CMK (cell line): ENCODE results near the gene CDKL5.

Experiments
- DNase-seq: peaks from one replicate; pipeline ENCODE4 v3.0.0-alpha.2; 2010; ENCODE audit warnings: low read depth

Gene CDKL5

DNA sequence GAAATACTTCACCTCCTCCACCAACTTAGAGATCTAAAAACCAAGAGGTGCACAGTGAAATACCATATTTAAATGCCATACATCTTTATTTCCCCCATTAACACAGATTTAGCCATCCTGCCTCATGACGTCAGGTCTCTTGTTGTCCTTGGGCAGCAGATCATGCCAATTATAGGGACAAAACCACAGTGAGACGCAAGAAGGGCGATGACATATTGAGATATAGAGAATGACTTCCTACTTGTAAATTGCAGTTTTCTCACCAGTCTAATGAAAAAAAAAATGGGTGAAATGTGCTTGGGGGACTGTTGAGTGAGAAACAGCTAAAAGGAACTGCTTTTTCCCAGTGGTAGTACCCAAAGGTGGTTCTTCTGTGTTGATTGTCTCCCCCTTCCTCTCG, 222.2 kb downstream of the CDKL5 start:
- no peak for DNase-seq

DNA sequence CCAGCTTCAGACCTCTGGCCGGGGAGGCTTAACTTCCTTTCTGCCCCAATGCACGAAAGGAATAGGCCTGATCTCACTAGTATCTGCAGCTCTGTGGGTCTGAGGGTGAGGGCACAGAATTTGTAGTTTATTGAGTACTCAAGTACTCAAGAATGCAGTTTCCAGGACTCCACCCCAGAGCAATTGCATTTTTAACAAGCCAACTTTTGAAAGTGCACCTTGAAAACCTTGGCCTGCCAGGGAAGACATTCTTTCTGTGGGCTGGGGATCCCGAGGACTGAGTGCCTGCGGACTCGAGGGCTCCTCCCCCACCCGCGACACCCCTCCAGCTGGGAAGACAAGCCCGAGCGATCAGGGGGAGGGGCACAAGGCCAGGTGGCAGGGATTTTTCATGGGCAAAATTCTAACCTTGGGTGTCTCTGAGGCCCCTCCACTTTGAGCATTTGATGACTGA, 224.1 kb downstream of the CDKL5 start:
- no peak for DNase-seq

DNA sequence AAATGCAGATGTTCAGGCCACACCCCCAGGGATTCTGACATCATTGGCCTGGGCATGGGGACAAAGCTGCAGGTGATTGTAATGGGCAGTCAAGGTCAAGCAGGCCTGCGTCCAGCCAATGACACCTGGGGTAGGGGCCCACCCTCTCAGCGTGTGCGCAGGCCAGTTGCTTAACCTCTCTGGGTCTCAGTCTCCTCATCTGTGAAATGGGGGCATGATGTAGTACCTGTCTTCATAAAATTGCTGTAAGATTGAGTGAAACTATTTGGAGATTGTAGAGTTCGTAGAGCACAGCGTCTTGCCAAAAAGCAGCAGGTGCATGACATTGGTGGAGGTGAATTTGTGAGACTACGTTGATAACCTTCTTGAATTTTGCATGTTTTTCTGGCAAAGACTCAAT, 225.3 kb downstream of the CDKL5 start:
- no peak for DNase-seq

DNA sequence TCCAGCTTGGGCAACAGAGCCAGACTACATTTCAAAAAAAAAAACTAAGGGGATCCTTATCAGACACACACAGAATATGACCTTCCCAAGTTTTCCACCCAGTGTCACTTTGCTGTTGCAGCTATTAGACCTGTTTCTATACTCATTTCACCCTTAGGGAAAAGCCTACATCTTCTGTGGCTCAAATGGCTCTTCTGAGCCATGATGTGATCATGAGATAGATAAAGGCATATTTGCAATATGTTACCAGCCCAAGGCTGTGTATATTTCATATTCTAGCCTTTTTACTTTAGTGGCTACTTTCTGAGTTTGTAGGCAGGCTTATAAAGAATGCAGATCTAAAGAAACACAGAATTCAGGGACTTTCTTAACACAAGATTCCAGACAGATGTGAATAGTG, 227.2 kb downstream of the CDKL5 start:
- no peak for DNase-seq

DNA sequence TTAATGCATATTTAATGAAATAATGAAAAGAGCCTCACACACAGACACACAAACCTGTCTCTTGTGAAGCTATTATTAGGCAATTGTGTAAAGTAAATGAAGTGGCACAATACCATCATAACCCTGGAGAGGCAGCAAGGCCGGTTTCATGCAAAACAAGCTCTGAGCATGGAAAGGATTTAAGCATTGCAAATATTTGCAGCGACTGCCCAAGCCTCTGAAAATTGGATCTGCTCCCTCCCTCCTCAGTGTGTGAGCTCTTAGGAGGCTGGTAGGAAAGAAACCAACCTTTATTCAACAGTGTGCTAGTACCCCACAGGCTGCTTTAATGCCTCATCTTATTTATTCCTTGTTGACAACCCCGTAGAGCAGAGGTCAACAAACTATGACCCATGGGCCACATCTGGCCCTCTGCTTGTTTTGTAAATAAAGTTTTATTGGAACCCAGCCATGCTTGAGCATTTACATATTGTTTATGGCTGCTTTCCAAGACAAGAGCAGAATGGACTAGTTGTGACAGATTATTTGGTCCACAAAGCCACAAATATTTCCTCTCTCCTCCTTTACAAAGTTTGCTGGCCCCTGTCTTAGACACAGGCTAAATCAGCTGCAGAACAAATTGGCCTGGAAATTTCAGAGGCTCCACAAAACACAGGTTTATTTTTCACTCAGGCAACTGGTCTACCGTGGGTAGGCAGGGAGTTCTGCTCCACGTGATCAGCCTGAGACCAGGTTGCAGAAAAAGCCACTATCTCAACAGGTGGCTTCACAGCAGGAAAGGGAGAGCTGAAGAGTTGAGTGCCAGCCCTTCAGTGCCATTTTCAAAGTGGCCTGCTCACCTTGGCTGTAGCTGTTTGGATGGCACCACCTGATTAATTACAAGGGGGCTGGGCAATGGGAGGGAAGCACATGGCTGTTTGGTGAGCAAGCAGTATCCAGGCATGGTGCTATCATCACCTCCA, 229.7 kb downstream of the CDKL5 start:
- DNase-seq = no peak

DNA sequence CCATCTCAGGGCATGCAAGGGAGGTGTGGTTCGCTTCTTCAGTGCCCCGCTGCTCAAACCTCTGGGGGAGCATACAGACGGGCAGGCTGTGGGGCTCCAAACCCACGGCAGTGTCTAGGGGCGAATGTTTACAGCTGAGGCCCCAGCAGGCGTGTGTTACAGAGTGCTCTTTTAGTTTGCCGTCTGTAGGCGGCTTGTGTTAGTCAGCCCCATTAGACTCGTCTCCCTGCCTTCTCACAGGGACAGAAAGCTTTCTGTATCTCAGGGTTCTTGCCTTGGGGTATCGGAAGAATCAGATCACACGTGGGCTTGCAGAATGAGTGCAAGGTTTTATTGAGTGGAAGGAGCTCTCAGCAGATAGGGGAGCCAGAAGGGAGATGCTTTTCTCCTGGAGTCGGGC, 235.9 kb downstream of the CDKL5 start:
- no peak for DNase-seq

DNA sequence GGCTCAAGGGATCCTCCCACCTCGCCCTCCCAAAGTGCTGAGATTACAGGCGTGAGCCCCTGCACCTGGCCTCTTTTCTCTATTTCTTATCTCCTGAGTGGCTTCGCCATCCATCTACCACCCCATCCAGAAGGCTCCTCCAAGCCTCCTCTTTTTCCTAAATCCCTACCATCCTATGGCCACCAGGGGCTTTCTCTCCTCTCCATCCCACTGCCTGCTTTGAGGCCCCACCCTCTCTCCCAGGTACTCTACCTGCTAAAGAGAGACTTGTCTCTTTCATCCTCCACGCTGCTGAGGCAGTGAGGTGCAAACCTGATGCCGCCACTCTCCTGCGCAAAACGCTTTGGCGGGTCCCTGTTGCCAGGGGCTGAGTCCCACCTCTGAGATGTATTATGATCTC, 239.5 kb downstream of the CDKL5 start:
- no peak for DNase-seq

DNA sequence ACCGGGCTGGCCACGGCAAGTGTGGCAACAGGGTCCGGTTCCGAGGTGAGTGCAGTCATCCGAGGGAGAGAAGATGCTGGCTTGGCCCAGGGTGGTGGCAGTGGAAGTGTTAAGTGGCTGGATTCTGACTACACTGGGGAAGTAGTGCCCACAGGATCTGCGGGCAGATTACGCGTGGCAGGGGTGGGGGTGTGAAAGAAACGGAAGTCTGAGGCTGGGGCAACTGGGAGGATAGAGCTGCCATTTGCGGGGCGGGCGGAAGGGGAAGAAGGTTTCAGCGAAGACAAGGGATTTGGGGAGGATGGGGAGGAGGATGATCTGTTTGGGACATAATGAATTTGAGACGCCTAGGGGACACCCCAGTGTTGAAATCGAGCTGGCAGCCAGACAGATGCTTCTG, 241.2 kb downstream of the CDKL5 start:
- no peak for DNase-seq

DNA sequence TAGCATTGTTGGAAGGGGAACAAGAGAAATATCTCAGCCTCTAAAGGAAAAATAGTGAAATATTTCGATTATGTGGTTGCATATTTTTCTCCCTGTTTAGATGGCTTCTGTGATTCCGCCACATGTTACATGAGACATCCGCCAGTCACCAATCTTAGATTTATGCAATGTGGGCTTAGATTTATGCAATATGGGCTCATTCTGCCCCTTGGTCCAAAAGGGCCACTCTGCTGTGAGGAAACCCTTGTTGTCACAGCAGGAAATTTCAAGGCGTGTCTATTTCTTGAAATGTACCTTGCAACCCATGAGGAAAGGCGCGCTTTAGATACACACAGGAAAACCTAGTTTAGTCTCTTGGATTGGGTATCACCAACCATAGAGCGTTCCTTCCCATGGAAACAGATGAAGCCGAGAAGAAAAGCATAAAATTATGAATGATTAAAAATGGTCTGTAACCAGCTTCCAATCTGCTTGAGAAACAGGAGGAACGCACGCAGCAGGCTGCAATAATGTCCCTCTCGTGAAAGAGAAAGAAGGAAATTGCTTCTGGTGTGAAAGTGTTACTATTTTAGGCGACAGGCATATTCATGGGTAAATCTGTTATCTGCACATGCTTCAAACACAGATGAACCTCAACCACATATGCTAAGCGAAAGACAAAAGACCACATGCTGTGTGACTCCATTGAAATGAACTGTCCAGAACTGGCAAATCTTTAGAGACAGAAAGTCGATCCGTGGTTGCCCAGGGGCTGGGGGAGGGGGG, 242.8 kb downstream of the CDKL5 start:
- DNase-seq = no peak

DNA sequence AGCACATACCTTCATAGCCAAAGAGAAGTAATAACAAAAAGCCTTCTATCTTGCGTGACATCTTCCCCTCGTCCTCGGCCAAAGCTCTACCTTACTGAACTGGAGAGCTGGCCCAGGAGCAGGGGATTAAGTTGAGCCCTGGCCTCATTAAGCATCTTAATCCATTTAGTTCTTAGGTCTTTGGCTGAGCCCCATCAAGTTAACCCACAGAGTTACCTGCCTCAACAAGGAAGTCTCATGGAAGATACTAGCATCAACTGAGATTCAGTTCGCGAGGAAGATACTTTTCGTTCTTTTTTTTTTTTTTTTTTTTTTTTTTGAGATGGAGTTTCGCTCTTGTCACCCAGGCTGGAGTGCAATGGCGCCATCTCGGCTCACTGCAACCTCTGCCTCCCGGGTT, 246.6 kb downstream of the CDKL5 start, which contains the start of gene RS1:
Gene RS1, minus strand, starts transcription at position 101 of the 400 bp plus-strand sequence. Its CDS starts 40 bp downstream, at position 61.
- DNase-seq = no peak

DNA sequence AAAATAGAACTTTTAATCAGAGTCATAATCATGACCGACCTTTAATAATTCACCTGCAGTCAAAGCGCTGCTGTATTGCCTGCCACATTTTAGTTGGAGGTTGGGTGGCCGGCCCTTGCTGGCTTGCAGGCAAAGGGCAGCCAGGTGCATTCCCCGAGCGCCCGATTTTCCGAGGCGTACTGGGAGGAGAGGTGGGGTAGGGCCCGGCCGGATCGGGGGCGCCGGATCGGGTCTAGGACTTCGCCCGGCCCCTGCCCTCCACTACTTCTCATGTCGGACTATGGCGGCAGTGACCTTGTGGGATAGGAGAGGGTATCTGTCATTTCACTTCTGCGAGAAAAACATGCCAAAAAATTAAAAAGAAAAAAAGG, 249.0 kb downstream of the CDKL5 start:
- no peak for DNase-seq

DNA sequence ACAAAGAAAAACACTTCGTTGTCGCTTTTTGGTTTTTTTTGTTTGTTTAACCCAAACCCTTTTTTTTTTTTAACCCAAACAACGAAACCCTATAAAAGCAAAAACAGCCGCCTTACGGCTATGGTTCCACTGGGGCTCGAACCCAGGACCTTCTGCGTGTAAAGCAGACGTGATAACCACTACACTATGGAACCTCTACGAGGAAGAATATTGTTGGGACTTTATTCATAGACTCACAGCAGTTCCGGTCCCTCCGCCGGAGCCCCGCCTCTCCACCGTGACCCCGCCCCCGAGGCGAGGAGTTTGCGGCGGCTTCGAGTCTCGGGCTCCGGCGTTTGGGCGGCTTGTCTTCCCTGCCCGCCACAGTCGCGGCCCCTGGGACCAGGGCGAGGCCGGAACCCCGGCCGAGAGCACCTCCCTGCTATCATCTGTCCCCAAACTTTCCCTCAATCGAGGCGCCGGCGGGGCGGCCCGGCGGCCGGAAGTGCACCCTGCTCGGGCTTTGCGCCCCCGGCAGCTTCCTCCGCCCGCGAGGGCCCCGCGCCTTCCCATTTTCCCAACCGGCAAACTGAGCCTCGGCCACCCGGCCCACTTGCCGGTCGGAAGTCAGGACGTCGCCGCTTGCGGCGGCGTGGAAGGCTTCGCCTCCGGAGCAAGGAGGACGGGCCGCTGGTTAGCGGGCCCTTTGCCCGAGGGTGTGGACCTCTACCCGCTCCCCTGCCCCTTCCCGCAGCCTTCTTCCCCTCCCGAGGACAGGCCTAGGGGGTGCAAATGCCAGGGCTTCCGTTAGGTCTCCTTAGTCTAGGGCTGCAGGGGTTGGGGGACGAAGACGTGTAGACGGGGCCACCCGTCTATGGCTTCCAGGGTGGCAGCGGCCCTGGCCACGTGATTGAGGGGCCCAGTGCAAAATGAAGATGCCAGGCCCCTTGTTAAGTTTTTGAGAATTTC, 249.7 kb downstream of the CDKL5 start:
- no peak for DNase-seq

DNA sequence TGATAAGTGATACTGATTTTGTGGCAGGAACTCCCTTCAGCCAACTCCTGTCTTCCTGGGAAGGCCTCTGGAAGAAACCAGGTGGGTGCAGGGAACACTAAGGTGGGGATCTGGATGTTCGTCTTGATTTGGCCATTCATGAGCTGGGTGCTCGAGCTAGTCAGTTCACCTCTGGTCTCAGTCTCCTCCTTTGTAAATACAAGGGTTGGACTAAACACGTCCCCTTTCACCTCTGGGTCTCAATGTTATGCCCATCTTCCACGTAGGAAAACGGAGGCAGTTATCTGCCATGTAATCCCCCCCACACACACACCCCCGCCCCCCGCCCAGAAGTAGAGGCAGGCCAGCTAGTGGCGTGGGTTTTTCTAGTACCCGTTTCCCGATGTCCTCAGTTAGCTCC, 250.6 kb downstream of the CDKL5 start:
- DNase-seq = no peak

DNA sequence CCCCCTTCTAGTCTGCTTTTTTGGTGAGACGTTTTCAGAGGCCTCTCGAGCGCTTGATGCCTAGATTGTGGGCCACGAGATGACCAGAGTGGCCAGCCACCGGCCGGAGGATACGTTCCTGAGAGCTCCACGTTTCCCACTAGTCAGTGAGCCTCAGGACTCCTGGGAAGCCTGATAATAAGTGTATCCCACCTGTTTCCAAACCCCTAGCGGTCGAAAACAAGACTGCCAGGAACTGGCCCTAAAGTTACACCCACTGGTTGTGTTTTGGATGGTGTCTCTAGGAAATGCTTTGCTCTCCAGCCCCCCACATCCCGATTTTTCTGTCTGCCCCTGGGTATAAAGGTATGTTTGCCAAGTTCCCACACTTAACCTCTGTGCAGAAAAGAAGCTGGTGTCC, 251.1 kb downstream of the CDKL5 start:
- no peak for DNase-seq

DNA sequence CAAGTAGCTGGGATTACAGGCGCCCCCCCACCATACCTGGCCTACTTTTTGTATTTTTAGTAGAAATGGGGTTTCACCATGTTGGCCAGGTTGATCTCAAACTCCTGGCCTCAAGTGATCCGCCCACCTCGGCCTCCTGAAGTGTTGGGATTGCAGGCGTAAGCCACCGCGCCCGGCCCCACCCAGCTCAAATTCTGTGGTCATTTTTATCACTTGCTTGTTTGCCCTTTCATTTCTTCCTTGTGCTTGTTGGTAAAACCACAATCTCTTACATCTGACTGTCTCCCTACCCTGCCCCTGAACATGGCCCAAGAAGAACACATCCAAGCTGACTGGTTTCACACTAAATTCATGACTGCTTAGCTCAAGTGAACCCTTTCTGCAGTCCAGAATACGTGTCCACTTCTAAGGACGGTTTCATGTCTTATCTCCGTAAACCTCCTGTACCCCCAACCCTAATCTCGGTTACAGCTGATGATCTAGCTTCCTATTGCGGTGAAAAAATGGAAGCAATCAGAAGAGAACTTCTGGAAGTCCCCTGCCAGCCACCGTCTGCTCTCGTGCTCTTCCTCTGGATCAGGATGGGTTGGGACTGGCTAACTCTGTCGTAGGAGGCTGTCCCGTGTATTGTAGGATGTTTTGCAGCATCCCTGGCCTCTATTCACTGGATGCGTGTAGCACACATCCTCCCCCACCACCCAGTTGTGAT, 251.9 kb downstream of the CDKL5 start:
- peak; percentile 51 for DNase-seq

DNA sequence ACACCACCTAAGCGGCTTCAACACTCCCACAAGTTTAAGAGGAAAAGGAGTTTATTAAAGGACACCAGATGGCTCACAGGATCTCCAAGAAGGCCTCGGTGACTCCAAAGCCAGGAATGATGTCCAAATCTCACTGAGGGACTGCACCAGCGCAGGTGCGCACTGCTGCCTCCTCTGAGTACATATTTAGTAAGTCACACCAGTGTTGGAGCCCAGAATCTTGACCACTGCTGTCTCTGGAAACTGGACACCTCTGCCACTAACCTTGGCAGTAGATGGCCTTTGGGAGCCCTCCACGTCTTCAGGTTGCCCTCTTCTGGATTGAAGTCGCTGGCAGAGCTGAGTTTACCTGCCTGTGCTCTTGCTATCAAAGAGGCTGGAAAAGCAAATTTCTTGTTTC, 256.6 kb downstream of the CDKL5 start:
- DNase-seq = no peak

DNA sequence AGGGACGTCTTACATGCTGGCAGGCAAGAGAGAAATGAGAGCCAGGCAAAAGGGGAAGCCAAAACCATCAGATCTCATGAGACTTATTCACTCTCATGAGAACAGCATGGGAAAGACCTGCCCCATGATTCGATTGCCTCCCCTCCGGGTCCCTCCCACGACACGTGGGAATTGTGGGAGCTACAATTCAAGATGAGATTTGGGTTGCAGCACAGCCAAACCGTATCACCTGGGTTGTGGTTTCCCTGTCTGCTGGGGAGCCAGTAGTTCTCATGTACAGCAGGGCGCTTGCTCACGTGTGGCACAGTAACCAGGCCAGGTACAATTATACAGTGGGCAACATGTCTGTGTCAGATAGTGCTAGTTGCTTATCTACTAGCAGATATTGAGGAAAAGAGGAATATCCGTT, 257.6 kb downstream of the CDKL5 start:
- no peak for DNase-seq

DNA sequence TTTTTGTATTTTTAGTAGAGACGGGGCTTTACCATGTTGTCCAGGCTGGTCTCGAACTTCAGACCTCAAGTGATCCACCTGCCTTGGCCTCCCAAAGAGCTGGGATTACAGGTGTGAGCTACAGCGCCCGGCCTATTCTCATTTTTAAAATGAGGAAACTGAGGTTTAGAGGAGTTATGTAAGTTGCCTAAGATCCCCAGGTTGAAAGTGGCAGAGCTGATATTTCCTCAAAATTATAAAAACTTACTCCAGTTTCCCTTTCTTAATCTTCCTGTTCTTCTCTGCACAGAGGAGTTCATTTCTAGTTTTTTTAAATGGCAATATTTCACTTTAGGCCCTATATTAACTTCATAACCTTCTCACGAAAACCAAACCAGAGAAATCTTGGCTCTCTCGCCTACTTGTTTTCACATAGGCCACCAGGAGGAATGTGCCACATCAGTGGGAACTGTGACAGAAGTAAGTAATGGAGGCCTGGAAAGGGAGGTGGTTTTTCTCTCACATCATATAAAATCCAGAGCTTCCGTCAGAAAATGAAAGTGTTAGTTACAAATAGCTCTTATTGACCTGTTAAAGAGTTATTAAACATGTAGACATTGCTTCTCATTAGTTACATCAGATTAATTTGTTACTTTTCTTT, 262.6 kb downstream of the CDKL5 start:
- no peak for DNase-seq

DNA sequence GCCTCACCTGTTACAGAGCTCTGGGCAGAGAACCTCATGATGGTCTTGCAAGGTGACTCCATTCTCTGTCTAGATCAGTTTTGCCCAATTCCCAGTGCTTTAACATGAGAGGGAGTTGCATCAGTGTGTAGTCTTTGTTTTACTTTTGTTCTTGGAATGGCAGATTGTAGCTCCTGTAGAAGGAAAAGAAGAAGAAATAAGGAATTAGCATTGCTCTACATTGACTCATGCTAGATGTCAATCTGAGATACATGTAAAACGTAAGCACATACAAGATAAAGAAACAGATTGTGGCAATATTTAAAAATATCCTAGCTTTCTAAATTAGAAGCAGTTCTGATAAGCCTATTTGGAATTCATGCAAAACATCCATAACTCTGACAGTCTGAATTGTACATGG, 266.0 kb downstream of the CDKL5 start:
- DNase-seq = no peak

DNA sequence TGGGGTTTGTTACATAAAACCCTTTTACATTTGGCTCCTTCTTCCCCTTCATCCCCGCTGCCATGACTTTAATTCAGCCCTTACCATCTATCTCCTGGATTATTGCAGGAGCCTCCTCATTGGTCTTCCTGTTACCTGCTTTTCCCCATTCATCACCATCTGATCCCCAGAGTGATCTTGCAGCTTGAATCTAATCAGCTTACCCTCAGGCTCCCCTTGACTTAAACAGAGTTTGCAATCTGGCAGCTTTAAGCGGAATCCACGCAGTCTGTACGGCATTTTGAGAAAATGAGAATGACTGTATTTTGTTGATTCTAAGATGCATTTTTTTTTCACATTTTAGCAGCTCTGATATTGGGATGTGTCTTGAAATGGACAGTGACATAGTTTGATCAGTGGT, 267.1 kb downstream of the CDKL5 start:
- no peak for DNase-seq

DNA sequence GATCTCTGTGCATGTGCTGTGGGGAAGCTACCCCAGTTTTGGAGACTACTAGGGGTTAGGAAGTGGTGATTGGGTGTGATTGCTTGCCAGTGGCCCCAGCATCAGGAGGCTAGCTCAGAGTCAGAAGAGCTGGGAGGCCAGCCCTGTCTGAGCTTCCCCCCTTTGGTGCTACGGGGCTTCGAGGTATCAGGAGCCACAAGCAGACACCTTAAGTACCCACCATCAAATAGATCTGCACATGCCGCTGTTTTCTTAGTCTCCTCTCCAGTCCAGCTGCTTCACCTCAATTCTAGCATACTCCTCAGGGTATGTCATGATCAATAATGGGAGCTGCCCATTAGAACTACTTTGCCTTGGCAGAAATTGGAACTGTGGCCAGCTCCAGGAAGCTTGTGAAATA, 271.2 kb downstream of the CDKL5 start:
- no peak for DNase-seq
